Hematopoietic multipotent progenitor cell treated with erythropoietin and hydrocortisone succinate and interleukin-3 and kit ligand, for 6 days (in vitro differentiated cells): ENCODE data around the gene KRT38.

Source experiments
- DNase-seq: peaks from one replicate; pipeline ENCODE4 v3.0.0-alpha.2; 2015

The KRT38 gene

GRCh38 chr17:41393826-41394225 lies 47.0 kb downstream of the KRT38 start:
- no peak for DNase-seq

DNA sequence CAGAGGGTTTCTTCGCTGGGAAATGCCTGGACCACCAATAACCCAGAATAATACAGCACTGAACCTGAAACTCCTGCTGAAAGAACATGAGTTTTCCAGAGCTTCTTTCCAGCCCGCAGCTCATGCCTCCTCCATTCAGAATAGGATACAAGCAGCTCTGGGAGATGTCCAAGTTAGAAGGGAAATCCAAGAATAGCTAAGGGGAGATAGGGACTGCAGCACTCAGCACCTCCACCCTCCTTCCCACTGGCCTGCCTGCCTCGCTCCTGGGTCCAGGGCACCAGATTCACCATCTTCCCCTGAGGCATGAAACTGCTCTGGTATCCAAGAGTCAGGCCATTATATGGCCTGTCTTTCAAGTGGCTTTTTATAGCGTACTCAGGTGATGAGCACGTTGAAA lies 47.5 kb downstream of the KRT38 start:
- no peak for DNase-seq

- no peak for DNase-seq
These were observed 48.5 kb downstream of the KRT38 start for GRCh38 chr17:41392278-41392677.

- no peak for DNase-seq
These were observed 49.2 kb downstream of the KRT38 start for GRCh38 chr17:41391535-41391934.

- DNase-seq: no peak
These were observed 50.3 kb downstream of the KRT38 start for GRCh38 chr17:41390411-41390938.

- DNase-seq: no peak
These were observed 53.1 kb downstream of the KRT38 start for GRCh38 chr17:41387670-41388069.

DNA sequence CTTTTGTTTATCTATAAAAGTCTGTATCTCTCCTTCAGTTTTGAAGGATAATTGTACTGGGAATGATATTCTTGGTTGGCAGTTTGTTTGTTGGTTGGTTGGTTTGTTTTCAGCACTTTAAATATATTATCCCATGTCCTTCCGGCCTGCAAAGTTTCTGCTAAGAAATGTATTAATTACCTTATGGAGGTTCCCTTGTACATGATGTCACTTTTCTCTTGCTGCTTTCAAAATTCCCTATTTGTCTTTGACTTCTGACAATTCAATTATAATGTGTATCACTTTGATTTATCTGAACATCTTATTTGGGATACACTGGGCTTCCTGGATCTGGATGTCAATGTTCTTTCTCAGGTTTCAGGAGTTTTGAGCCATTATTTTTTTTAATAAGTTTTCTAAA lies 54.6 kb downstream of the KRT38 start:
- no peak for DNase-seq
